ENCODE data around the gene LAMC2. TPM values are rescaled to one million over a fixed set of nuclear protein-coding genes. Genes with fewer than 3 reads are reported as not detected.

Gene LAMC2
- total and polyA plus RNA-seq, 9 of the 15 experiments (the other 6 are each of a cell fraction or from before 2014, with no cell fraction given): 0.02 to 0.03 TPM; not detected in 7

- TF ChIP-seq KLF13 (tag; IDR thresholded peaks at IDR 0.05; ENCODE audit: borderline replicate concordance, low read depth) (no peak), SIX5 (IDR thresholded peaks at IDR 0.05; ENCODE audit: borderline replicate concordance in 1 of 2, insufficient read depth in 1 of 2, low read depth in 1 of 2, low read length in 2 of 2) (no peak), MIER1 (IDR thresholded peaks at IDR 0.05; ENCODE audit: low read depth) (no peak), ZNF668 (CRISPR knock-in tag; IDR thresholded peaks at IDR 0.05) (no peak), CTBP1 (IDR thresholded peaks at IDR 0.05; ENCODE audit: borderline replicate concordance) (no peak), RNF2 (IDR thresholded peaks at IDR 0.05) (no peak), CREM (IDR thresholded peaks at IDR 0.05; ENCODE audit: low read depth) (no peak), ZNF124 (CRISPR knock-in tag; IDR thresholded peaks at IDR 0.05) (no peak), NR0B1 (IDR thresholded peaks at IDR 0.05; ENCODE audit: partially characterized antibody) (no peak), ZFP91 (CRISPR knock-in tag; IDR thresholded peaks at IDR 0.05) (no peak), SMARCC2 (IDR thresholded peaks at IDR 0.05; ENCODE audit: low read depth) (no peak), ZNF143 (CRISPR knock-in tag; IDR thresholded peaks at IDR 0.05) (no peak)
- Histone ChIP-seq H3K9me1 (ENCODE audit: control insufficient read depth, insufficient read depth, low read length) (no peaks in the 10 kb centered on the region), H3K4me2 (ENCODE audit: insufficient read depth, low read length) (no peak overlapping the region), H3K27ac (ENCODE audit: extremely low read depth, low read depth, low read length) (no peak overlapping the region), H3K27me3 (ENCODE audit: control insufficient read depth in 2 of 2, insufficient read depth in 2 of 2, low read length in 2 of 2) (peaks cover 13% of the 10 kb centered on the region in 2 experiments; a peak in 4 of 5 replicates), H3K9me3 (replicated peaks; ENCODE audit: control insufficient read depth, insufficient read depth, low read depth, low read length) (no peaks in the 10 kb centered on the region), H3K4me3 (no peak overlapping the region), H3K36me3 (ENCODE audit: control insufficient read depth, insufficient read depth, low read length) (no peaks in the 10 kb centered on the region), H3K4me1 (replicated peaks in 1 of 2; ENCODE audit: control insufficient read depth in 2 of 2, insufficient read depth in 2 of 2, low read length in 2 of 2) (no peaks in the 10 kb centered on the region), H4K20me1 (replicated peaks; ENCODE audit: control insufficient read depth, insufficient read depth, low read length) (0 out of 2 replicates have a peak, but pooled peaks cover 5% of the 10 kb centered on the region), H2AFZ (ENCODE audit: low read depth, low read length) (no peak overlapping the region), H3K9ac (ENCODE audit: insufficient read depth in 1 of 2, low read depth in 2 of 2, low read length in 2 of 2) (no peak overlapping the region), H3K79me2 (ENCODE audit: control insufficient read depth, insufficient read depth, low read length) (no peaks in the 10 kb centered on the region)
- in situ Hi-C loops (cut with MboI) (no loop called here), intact Hi-C loops (cut with micrococcal nuclease) (no loop called here)
- WGBS (ENCODE audit: insufficient coverage, low coverage, missing lambda C conversion rate): 0% methylated on average over 3 of the region's 3 CpGs
- CTCF ChIA-PET (ENCODE audit: low intra/inter-chr PET ratio): no interaction called here
- POLR2A ChIA-PET: interaction anchor here (0.6 to 1.1 kb wide), 3 partner anchors 14 to 277 kb away, joined by 3 read pairs; no protein-coding TSS in a partner anchor
- no TSS peak for BruUV-seq (replicated peaks)
- FAIRE-seq (no peak), ATAC-seq (no peak), DNase-seq (ENCODE audit: extremely low read depth in 1 of 4, low spot score in 3 of 4) (no peak)
Observed at GRCh38 chr1:183205196-183205781, 19.2 kb downstream of the LAMC2 start.
